GM12801 (cell line): ENCODE measurements around the gene KIF15.

Experiments used
- CTCF ChIP-seq: IDR thresholded peaks from one replicate; pipeline ENCODE4 v1.5.1; 2011; ENCODE audit warnings: control low read depth; ENCODE audit not compliant: insufficient read length; ENCODE audit errors: extremely low read depth

The KIF15 gene

GRCh38 chr3:44894485-44894884 lies 132.9 kb downstream of the KIF15 start:
- no peak for TF ChIP-seq CTCF

GRCh38 chr3:44896440-44896839 lies 134.8 kb downstream of the KIF15 start:
- TF ChIP-seq CTCF = no peak

GRCh38 chr3:44899683-44900367 lies 138.2 kb downstream of the KIF15 start:
- no peak for TF ChIP-seq CTCF

- TF ChIP-seq CTCF = no peak
These were observed 141.0 kb downstream of the KIF15 start for GRCh38 chr3:44902628-44903027.
